Thoracic aorta (tissue), 2 donors: ENCODE results near the gene TRUB1. TPM values are rescaled to one million over a fixed set of nuclear protein-coding genes. Genes with fewer than 3 reads are reported as not detected.

Experiments
- ATAC-seq: fragments of 150-250 bp; one replicate; pipeline ENCODE4 v1.8.0; 2017; ENCODE audit warnings: low read depth; ENCODE audit not compliant: insufficient number of reproducible peaks, low FRiP score
- DNase-seq: peaks from one replicate; pipeline ENCODE4 v3.0.0-alpha.2; 2020; ENCODE audit warnings: low spot score
- H3K27ac ChIP-seq, 2 donors: fragments of 200-600 bp; sonication (generic); 1 replicate in 1 of 2; 2 replicates in 1 of 2; pipeline ENCODE4 v1.5.1; 2016; ENCODE audit warnings: mild to moderate bottlenecking in 2 of 2, moderate library complexity in 2 of 2
- H3K27me3 ChIP-seq: fragments of 200-600 bp; sonication (generic); replicated peaks from 2 replicates; pipeline ENCODE4 v1.6.0; 2016; ENCODE audit warnings: mild to moderate bottlenecking; ENCODE audit not compliant: insufficient read depth
- H3K36me3 ChIP-seq: fragments of 200-600 bp; sonication (generic); one replicate; pipeline ENCODE4 v1.5.1; 2016
- H3K4me1 ChIP-seq, 2 donors: fragments of 200-600 bp; sonication (generic); 1 replicate in 1 of 2; 2 replicates in 1 of 2; pipeline versions ENCODE4 v1.5.1 to v1.6.0; 2016; ENCODE audit warnings: low read depth in 2 of 2, mild to moderate bottlenecking in 1 of 2; ENCODE audit not compliant: control insufficient read depth in 1 of 2
- H3K4me3 ChIP-seq: fragments of 200-600 bp; sonication (generic); 2 replicates; pipeline ENCODE4 v1.5.1; 2016; ENCODE audit warnings: mild to moderate bottlenecking
- H3K9me3 ChIP-seq: fragments of 200-600 bp; sonication (generic); 2 replicates; pipeline ENCODE4 v1.5.1; 2016
- total RNA-seq, 2 donors: library from RNA; depleted of rRNA; stranded (reverse); fragments of >200 nt; gene quantifications; one replicate each; pipeline versions ENCODE4 v1.1.0 to v1.2.3, GENCODE V29; 2016
- TF ChIP-seq, protein P1 (sequence below): fragments of 200-600 bp; sonication (generic); IDR thresholded peaks from one replicate; pipeline ENCODE4 v1.5.1; 2019; ENCODE audit warnings: antibody characterized with exemption

The TRUB1 gene
- total RNA-seq, 2 donors from 2014 or later = 8.8 to 9.5 TPM

DNA sequence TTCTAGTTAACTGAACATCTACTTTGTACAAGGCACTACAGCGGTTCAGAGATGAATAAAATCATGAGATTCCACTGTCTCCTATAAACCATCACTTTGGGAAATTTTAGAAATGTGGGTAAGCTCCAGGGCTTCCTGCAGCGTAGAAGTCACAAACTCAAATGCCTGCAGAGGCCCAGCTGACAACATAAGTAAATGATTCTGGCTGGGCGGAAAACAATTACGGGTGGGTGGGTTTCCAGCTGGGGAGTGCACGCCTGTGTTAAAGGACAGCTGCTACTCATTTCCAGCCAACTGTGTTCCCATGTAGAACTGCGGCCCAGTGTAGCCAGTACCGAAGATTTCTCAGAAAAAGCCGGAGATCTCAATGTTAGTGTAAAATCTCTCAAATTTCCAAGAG, 85.7 kb downstream of the TRUB1 start:
- no peak for ATAC-seq
- H3K27ac ChIP-seq = no peak overlapping the region
- no peaks in the 10 kb centered on the region for H3K36me3 ChIP-seq
- no peaks in the 10 kb centered on the region for H3K9me3 ChIP-seq
- no peaks in the 10 kb centered on the region for H3K4me1 ChIP-seq
- H3K27me3 ChIP-seq = no peaks in the 10 kb centered on the region
- no peak overlapping the region for H3K4me3 ChIP-seq
- no peak for DNase-seq
- TF ChIP-seq, protein P1, sequence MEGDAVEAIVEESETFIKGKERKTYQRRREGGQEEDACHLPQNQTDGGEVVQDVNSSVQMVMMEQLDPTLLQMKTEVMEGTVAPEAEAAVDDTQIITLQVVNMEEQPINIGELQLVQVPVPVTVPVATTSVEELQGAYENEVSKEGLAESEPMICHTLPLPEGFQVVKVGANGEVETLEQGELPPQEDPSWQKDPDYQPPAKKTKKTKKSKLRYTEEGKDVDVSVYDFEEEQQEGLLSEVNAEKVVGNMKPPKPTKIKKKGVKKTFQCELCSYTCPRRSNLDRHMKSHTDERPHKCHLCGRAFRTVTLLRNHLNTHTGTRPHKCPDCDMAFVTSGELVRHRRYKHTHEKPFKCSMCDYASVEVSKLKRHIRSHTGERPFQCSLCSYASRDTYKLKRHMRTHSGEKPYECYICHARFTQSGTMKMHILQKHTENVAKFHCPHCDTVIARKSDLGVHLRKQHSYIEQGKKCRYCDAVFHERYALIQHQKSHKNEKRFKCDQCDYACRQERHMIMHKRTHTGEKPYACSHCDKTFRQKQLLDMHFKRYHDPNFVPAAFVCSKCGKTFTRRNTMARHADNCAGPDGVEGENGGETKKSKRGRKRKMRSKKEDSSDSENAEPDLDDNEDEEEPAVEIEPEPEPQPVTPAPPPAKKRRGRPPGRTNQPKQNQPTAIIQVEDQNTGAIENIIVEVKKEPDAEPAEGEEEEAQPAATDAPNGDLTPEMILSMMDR = no peak

DNA sequence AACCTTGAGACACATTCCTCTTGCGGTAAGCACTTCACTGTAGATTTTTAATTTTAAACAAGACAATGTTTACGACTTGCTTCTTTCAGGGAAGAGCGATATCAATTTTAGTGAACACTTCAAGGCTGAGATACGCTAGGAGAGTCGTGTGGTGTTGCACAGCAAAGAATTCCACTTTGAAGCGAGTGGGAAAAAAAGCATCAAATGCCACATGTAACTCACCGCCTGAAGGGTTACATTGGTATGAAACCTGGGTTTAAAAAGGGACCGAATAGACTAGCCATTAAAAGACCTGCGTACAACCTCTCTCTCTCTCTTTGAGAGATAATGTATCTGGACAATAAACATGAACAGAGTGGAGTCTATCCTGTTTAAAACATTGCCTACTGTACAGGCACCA, 86.4 kb downstream of the TRUB1 start:
- no peak for DNase-seq
- H3K36me3 ChIP-seq = no peaks in the 10 kb centered on the region

DNA sequence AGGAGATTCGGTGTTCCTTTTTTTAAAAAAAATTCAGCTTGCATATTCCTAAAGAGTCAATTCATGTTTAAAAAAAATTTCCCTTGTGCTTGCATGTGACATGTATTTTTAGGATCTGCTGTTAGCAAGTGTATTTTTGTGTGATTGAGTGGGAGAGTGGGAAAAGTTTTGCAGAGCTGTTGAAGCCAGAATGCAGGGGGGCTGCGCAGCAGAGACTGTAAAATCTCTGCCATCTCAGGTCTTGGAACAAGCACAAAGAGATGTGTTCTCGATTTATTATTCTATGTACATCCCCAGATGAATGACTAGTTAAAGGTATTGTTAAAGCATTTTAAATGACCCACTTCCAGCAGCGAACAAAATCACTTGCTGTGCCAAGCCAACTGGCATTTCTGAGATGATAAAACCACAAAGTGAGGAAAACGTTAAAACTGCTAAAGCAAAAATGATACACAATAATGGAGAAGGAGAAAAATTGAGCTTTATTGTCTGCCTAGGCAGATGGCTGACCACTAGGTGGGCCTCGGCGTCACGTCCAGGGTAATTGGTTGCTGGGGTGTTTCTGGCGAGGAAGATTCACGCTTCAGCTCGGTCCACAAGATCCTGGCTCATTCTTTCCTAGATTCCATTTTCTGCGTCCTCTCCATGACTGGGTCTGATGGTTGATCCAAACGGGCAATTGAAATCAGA, 88.2 kb downstream of the TRUB1 start:
- Histone ChIP-seq H3K9me3 (no peaks in the 10 kb centered on the region), H3K36me3 (no peaks in the 10 kb centered on the region), H3K27me3 (no peaks in the 10 kb centered on the region), H3K27ac (no peak overlapping the region), H3K4me3 (no peak overlapping the region), H3K4me1 (peaks cover 0 to 12% of the 10 kb centered on the region in 2 donors)
- ATAC-seq (no peak), DNase-seq (no peak)
- TF ChIP-seq, protein P1 = no peak

More for the DNA sequence above, 86.4 kb downstream of the TRUB1 start:
- H3K27ac ChIP-seq = no peak overlapping the region
- no peaks in the 10 kb centered on the region for H3K9me3 ChIP-seq
- no peaks in the 10 kb centered on the region for H3K27me3 ChIP-seq
- H3K4me1 ChIP-seq = no peaks in the 10 kb centered on the region
- TF ChIP-seq, protein P1 = no peak
- no peak overlapping the region for H3K4me3 ChIP-seq
- no peak for ATAC-seq

DNA sequence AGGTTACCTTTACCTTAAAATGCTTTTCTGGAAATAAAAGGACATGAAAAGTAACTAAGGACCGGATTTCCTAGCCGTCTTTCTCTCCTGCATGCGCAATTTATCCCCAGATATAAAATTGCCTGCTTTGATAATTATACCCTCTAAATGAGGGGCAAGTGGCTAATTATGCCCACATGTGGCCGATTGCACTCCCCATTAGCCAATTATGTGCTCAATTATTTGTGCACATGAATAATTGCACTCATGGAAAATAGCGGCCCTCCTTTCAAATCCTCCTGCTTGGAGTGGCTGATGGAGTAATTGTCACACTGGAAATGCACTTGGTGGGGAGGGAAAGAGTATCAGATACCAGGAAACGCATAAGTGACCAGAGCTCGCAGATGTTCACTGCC, 88.7 kb downstream of the TRUB1 start:
- Histone ChIP-seq H3K9me3 (no peaks in the 10 kb centered on the region), H3K4me1 (peaks cover 0 to 12% of the 10 kb centered on the region in 2 donors)
- DNase-seq = no peak

More for the DNA sequence above, 88.7 kb downstream of the TRUB1 start:
- Histone ChIP-seq H3K27me3 (no peaks in the 10 kb centered on the region), H3K27ac (no peak overlapping the region), H3K36me3 (no peaks in the 10 kb centered on the region), H3K4me3 (no peak overlapping the region)
- TF ChIP-seq, protein P1 = no peak
- ATAC-seq = no peak

Other genes starting within 250 kb of the TRUB1 start
- gene FHIP2A, start 116.4 kb upstream of the TRUB1 start, total RNA-seq = 10 to 100 TPM; 38.4 to 70.5 TPM
- 10 to 100 TPM; 24.6 to 57.4 TPM for gene ATRNL1, start 155.2 kb downstream of the TRUB1 start, total RNA-seq